ENCODE data around the gene POU2F2.

The POU2F2 gene

DNA sequence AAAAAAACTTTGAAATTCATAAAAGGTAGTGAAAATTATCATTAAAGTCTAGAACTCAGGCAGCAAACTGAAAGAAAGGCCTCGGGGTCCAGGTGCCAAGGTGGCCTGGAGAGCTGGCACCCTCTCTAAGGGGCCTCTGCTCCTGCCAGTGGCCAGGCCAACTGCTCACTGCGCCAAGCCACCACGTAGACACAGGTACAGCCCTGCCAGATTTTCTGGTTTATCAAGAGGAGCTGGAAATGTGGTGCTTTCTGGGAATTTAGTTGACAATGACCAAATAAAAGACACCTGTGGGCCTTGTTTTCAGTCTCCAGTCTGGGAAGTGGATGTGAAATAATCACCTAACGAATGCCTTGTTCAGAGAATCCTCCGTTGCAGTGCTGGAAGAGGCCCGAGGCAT lies 33.5 kb downstream of the POU2F2 start:
- DNase-seq: no peak

DNA sequence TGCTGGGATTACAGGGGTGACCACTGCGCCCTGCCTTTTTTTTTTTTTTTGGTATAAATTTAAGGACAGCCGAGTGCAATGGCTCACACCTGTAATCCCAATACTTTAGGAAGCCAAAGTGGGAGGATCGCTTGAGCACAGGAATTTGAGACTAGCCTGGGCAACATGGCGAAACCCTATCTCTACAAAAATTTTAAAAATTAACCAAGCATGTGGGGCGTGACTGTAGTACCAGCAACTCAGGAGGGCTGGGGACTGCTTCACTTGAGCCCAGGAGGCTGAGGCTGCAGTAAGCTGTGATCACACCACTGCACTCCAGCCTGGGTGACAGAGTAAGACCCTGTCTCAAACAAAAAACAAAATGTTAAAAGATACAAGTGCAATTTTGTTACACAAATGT lies 34.8 kb downstream of the POU2F2 start:
- no peak for DNase-seq

DNA sequence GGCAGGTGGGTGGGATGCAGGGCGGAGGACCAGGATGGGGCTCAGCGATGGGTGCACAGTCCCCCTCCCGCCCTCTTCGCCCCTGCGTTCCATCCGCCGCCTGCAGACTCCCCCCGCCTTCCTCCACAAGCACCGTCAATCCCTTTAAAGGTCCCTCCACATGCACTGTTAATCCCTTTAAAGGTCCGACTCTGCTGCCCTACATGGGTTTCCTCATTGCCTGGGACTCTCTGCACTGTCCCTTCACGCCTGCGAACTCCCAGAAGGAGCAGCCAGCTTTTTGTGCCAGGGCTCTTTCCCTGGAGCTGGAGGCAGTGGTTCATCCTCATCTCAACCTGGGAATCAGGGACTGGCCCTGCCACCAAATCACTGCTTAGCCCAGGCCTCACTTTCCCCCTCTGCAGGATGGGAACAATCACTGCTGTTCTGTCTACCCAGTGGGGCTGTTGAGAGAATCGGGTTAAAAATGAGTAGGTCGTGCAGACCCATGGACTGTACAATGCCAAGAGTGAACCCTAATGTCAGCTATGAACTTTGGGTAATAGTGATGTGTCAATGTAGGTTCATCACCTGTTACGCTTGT lies 35.9 kb downstream of the POU2F2 start:
- DNase-seq: no peak

DNA sequence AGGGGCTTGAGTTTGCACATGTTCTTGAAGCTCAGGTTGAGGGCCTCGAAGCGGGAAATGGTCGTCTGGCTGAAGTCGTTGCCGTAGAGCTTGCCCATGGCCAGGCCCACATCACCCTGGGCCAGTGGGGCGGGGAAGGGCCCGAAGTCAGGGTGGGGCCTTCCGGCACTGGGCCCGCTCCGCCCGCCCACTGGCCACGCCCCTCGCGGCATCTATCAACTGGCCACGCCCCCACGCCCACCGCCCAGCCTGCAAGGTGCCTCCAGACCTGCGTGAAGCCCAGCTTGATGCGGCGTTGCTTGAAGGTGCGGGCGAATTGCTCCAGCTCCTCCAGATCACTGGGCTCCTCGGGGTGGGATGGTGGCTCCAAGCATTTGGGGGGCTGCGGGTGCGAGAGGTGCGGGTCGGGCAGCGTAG lies 36.4 kb downstream of the POU2F2 start:
- no peak for DNase-seq

DNA sequence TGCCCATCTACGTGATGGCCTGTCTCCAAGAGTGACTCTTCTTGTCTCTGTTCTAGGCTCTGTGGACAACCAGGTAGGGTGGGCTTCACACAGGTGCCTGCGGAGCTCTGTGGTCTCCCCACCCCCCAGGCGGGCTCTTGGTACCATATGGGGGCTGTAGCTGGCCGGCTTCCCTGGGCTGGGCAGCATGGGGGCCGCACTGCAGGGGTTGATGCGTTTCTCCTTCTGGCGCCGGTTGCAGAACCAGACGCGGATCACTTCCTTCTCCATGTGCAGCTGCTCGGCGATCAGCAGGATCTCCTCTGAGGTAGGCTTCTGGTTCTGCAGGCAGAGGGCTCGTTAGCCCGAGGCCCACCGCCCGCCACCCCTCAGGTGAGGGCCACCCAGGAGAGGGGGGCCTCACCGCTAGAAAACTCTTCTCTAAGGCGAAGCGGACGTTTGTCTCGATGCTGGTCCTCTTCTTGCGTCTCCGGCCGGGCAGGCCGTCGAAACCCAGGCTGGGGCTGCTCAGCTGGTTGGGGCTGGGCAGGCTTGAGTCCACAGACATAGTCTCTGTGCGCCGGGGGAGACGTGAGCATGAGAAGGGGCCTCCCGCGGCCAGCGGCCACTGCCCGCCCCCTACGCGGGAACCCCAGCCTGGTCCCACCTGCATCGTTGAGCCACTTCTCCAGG lies 37.0 kb downstream of the POU2F2 start:
- DNase-seq: no peak

DNA sequence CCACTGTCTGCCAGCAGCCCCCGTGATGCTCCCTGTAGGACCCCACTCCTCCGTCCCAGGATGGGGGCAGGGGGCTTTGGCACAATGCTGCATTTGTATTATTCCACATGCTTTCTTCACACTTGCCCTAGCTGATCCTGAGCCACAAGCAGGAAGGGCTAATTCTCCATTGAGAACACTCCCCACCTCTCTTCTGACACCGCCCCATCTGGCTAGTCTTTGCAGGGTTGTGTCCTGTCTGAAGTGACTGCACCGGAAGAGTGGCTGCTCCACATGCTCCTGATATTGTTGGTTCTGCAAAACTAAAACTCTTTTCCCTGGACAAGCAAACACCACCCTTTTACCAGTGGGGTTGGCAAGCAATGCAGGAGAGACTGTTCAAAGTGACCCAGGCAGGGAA lies 38.3 kb downstream of the POU2F2 start:
- no peak for DNase-seq

DNA sequence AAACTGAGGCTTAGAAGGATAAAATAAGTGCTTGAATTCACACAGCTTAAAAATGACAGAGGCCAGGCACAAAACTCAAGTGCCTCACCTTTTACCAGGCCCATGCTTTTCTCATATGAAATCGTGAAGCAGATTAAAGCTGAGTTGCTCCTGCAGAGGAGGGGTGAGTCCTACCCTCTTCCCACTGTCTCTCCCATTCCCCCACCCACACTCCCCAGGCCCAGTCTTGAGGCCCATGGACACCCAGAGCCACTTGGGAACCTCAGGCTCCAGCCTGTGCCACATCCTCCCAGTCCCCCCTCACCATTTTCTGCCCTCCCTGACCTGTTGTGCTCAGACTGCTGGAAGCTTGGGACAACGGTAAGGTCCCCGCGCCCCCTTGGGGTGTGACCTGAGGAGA lies 38.7 kb downstream of the POU2F2 start:
- no peak for DNase-seq

DNA sequence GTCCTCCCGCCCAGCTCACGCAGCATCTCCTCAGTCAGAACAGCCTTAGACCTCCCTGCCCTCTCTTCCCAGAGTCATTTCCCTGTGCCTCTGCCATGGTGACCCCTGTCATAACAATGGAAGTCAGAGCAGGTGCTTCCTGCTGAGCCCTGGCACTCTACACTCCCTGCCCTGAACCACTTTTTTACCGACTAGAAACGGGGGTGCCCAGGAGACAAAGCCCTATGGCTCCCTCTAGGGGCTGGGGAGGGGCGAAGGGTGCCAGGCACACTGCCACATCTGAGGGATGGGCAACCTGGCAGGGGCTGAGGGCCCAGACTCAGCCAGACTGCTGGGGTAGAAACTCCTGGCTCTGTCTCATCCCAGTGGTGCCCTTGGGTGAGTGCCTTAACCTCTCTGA lies 39.9 kb downstream of the POU2F2 start:
- DNase-seq: no peak

DNA sequence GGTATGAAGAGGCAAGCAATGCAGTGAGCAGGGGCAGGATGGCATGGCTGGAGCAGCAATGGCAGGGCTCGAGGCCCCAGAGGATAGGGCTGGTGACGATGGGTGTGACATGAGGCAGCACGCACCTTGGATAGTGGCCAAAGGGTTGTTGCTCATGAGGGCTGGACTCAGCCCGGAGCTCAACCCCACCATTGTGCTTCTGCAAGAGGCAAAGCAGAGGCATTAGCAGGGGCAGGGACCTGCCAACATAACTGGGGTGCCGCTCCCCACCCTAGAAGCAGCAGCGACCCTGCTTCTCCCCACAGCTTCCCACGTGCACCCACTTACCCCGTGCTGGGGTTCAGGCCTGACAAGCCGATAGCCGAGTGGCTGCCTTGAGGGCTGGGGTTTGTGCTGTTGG lies 40.5 kb downstream of the POU2F2 start:
- no peak for DNase-seq

DNA sequence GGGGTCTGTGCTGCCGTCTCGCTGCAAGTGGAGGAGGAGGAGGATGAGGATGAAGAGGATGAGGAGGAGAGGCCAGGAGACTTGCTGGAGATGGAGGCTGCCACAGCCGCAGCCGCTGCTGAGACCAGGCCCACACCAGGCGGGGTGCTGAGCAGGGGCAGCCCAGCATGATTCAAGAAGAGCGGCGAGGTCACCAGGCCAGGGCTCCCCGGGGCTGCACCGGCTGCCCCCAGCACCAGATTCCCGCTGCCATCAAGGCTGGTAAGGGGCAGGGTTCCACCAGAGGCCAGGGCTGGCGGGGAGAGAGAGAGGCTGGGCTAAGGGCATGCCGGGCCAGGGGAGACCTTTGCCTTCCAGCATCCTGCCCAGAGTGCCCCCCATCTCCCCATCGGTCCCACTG lies 40.9 kb downstream of the POU2F2 start:
- DNase-seq: no peak

DNA sequence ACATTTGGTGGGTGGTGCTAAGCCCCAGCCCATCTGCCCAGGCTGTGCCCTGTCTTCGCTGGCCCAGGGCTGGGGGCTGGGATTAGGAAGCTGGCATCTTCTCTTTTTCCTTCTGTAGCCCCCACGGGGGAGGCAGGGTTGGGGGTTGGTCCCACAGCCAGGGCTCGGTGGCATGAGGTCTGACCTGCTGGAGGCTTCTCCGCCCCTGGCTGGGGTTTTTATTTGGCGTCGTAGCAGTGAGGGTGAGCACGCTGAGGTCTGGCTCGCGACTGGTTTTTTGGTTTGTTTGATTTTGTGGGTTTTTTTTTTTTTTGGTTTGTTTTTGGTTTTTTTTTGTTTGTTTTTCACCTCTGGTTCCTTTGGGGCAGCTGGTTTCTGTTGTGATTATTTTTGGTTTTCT lies 41.6 kb downstream of the POU2F2 start:
- DNase-seq: no peak

DNA sequence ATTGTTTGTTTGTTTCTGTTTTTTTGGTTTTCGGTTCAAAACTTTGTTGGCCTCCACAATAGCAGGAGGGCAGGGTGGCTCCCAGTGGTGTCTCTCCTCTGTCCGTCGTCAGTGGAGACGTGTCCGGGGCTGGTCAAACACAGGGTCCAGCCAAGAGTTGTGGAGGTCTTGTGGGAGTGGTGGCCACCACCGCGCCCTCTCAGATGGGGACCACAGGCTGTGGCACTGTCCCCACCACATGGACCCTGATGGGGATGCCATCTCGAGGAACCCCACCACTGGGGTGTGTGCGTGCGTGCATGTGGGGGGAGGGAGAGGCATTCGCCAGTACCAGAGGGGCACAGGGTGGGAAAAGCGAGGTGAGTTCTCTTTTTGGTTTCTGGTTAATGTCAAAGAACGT lies 42.5 kb downstream of the POU2F2 start:
- DNase-seq: no peak

DNA sequence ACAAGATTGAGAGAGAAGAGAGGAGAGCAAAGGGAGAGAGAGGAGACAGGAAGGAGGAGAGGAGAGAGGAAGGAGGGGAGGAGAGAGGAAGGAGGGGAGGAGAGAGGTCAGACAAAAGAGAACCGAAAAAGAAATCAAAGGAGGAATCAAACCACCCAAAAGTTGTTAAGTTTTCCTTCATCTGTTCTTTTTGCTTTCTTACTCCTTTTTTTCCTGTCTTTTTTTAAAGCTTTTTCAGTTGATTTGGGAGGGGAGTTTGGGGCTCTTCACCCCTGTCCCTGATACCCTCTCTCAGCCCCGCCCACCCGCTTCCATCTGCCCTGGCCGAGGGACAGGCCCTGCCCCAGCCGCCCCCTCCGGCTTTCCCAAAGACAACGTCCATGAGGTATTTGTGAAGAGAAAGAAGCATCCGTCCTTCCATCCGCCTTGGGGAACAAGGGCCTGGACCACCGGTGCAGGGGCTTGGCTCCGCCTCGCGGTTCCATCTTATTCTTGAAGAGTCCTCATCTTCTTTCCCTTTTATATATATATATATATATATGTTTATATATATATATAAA lies 43.0 kb downstream of the POU2F2 start:
- no peak for DNase-seq

DNA sequence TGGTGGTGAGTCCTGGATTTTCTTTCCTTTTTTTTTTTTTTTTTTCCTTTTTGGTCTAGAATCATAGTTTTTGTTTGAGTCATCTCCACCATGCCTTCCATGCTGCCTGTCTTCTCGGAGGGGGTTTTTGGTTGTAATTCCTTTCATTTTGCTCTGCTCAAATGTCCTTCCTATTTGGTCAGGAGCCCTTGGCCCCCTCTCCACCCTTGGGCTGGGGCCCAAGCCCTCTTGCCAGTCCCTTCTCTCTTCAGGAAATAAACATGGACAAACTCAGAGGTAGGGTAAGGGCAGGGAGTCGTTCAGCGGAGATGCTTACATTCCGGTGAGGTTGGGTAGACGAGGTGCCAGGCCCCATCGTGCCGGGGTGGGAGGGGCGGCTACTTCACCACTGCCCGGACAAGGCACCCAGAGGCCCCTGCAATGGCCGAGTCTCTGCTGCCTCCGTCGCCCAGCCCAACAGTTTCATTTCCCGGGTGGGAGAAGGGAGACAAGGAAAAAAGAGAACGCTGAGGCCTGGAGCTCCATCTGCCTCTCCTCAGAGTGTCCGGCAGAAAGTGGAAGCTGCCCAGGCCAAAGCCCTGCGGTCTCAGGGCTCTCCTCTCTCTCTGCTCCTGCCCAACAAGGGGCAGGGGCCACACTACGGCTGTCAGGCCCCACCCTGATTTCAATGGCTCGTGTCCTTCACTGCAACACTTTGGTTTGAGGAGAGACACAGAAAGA lies 43.6 kb downstream of the POU2F2 start:
- no peak for DNase-seq

DNA sequence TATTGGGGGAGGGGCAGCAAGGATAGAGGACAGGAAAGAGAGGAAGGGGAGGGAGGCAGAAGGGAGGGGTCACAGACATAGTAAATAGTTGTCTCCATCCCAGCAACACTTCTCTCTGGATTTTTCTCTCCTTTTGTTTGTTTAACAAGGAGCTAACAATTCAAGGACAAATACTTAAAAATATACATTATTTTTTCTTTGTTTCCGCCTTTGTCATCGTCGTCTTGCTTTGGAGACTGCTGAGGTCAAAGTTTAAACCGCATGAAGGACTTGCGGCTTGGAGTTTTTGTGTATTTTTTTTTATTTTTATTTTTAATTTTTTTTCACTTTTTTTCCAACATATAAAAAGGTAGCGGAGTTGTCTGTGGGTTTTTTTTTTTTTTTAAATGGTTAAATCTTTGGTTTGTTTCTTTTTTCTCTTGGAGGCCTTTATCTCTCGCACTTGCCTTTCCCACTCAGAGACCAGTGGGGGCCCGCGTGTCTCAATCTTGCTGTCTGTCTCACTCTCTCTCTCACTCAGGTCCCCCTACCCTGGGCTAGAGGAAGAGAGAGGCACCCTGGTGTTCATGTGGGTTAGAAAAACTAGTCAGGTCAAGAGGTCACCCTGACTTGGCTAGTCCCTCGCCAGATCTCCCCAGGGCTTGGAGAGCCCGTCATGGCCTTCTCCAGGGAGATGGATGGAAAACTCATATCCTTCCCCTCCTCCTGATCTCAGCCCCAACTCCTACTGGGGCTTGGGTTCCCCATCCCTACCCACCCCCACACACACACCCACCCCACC lies 45.3 kb downstream of the POU2F2 start:
- DNase-seq: no peak

DNA sequence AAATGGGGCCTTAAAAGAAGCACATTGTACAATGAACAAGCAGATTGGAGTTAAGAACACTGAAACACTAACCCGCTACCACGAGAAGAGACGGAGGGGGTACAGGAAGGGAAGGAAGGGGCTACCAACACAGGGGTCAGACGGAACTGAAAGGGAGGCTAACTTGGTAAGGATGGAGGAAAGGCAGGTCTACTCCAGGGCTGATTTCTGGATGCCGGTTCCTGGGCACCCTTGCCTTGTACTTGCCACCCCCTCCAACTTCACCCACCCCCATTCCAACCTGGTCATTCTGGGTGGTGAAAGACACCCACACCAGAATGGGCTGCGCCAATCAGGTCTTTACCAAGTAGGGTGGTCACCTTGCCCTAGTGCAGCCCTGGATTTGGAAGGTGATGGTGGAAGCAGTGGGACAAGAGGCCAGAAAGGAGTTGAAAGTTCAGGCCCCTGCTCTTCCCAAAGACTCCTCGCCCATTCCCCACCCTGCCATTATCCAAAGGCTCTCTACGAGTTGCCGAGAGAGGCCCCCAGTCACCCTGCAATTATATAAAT lies 46.0 kb downstream of the POU2F2 start:
- no peak for DNase-seq

DNA sequence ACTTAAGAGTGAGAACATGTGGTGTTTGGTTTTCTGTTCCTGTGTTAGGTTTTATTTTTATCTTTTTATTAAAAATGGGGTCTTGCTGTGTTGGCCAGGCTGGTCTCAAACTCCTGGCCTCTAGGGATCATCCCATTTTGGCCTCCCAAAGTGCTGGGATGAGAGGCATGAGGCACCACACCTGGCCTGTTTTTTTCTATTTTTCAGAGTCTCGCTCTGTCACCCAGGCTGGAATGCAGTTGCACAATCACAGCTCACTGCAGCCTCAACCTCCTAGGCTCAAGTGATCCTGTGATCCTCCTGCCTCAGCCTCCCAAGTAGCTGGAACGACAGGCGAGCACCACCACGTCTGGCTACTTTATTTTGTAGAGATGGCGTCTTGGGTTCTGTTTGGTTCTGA lies 48.7 kb downstream of the POU2F2 start:
- DNase-seq: no peak

DNA sequence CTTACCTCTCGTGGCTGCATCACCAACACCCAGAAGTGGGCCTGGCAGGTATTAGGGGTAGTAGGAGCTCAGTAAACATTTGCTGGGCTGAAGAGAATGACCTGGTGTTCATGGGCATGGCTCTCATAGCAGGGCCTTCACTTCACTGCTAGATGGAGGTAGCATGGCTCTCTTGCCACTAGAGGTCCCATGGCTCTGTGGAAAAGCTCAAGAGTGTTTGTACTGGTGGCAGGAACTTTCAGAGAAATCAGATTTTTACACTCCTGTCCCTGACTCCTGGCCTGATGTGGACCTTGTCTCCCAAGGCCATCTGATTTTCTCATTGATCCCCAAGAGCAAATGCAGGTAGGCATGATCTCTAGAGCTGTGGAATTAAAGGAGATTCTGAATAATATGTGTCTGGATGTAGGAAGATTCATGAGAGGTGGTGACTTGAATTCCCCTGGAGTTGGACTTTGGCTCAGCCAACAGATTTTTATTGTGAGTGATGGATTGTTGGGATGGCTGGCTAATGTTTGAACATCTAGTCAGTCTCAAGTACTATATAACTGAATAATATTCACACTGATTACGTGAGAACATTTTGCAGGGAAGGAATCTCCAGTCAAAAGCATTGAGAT lies 50.6 kb downstream of the POU2F2 start:
- no peak for DNase-seq

DNA sequence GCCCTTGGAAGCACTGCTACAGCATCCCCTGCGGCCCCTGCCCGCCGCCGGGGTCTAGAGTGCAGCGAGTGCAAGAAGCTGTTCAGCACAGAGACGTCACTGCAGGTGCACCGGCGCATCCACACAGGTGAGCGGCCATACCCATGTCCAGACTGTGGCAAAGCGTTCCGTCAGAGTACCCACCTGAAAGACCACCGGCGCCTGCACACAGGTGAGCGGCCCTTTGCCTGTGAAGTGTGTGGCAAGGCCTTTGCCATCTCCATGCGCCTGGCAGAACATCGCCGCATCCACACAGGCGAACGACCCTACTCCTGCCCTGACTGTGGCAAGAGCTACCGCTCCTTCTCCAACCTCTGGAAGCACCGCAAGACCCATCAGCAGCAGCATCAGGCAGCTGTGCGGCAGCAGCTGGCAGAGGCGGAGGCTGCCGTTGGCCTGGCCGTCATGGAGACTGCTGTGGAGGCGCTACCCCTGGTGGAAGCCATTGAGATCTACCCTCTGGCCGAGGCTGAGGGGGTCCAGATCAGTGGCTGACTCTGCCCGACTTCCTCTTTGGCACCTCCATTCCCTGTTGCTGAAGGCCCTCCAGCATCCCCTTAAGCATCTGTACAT lies 51.4 kb downstream of the POU2F2 start:
- DNase-seq: no peak

DNA sequence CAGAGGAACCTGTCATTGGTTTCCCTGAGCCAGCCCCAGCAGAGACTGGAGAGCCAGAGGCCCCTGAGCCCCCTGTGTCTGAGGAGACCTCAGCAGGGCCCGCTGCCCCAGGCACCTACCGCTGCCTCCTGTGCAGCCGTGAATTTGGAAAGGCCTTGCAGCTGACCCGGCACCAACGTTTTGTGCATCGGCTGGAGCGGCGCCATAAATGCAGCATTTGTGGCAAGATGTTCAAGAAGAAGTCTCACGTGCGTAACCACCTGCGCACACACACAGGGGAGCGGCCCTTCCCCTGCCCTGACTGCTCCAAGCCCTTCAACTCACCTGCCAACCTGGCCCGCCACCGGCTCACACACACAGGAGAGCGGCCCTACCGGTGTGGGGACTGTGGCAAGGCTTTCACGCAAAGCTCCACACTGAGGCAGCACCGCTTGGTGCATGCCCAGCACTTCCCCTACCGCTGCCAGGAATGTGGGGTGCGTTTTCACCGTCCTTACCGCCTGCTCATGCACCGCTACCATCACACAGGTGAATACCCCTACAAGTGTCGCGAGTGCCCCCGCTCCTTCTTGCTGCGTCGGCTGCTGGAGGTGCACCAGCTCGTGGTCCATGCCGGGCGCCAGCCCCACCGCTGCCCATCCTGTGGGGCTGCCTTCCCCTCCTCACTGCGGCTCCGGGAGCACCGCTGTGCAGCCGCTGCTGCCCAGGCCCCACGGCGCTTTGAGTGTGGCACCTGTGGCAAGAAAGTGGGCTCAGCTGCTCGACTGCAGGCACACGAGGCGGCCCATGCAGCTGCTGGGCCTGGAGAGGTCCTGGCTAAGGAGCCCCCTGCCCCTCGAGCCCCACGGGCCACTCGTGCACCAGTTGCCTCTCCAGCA lies 52.1 kb downstream of the POU2F2 start:
- no peak for DNase-seq

DNA sequence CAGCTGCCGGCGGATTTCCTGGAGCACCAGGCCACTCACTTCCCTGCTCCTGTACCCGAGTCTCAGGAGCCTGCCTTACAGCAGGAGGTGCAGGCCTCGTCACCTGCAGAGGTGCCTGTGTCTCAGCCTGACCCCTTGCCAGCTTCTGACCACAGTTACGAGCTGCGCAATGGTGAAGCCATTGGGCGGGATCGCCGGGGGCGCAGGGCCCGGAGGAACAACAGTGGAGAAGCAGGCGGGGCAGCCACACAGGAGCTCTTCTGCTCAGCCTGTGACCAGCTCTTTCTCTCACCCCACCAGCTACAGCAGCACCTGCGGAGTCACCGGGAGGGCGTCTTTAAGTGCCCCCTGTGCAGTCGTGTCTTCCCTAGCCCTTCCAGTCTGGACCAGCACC lies 53.0 kb downstream of the POU2F2 start:
- no peak for DNase-seq
